NCI-H748 (cell line): ENCODE measurements around the gene LYRM4.

Source experiments
- DNase-seq: peaks from one replicate; lab custom pipeline; 2025; ENCODE audit not compliant: unreplicated experiment; lab: John Stamatoyannopoulos, UW

The LYRM4 gene

DNA sequence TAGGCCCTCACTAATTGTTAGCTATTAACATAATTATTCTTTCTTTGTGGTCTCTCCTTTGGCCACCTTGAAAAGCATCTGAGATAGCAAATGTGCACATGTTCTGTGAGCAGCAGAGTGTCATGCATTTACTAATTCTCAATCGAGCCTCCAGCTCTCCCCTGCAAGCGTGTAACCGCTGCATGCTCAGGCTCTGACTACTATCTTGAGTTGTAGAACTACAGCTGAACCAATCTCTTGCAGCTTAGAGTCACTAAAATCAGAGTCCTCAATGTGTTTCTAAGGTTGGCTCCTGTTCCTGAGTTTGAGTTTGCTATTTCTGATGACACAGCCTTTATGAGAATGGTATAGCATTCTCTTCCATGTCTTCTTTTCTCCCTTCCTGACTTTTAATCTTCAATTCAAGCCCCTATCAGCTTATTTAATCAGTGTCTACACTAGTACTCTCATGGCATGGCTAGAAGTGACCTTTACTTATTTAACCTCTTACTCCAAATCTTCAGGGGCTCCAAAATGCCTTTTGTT lies 110.1 kb downstream of the LYRM4 start:
- no peak for DNase-seq

DNA sequence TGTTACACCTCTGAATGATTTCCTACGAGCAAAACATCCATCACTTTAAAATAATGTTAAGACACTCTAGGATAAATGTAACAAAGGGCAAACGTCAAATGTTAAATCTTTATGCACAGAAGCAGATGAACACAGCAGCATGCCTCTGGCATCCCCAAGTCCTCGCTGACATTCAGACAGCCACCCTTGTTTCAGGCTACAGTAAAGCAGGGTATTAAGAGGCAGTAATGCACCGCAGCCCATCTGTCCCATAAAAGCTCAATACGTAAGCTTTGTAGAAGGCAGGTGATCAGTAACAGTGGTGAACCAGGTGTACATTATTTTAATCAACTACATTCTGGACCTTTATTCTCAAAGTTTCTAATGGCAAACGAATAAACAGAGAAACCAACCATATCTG lies 110.9 kb downstream of the LYRM4 start:
- no peak for DNase-seq

- no peak for DNase-seq
These were observed 111.5 kb downstream of the LYRM4 start for GRCh38 chr6:5149159-5149704.

DNA sequence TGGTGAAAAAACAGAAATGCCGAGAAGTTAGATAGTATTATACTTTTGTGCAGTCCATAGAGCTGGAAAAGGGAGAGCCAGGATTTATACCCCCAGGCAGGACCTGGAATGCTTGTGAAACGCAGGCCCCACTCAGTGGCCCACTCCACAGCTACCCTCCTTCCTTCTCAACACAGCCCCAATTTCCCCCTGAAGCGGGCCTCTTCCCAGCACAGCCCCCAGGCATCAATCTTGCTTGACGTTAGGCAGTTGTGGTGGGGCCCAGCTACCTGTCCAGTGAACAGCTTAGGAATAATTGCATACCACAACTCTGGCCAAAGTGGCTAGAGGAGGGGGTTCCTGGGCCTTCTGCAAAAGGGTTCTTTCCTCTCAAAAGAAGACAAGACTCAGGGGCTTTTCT lies 114.4 kb downstream of the LYRM4 start:
- DNase-seq = no peak

DNA sequence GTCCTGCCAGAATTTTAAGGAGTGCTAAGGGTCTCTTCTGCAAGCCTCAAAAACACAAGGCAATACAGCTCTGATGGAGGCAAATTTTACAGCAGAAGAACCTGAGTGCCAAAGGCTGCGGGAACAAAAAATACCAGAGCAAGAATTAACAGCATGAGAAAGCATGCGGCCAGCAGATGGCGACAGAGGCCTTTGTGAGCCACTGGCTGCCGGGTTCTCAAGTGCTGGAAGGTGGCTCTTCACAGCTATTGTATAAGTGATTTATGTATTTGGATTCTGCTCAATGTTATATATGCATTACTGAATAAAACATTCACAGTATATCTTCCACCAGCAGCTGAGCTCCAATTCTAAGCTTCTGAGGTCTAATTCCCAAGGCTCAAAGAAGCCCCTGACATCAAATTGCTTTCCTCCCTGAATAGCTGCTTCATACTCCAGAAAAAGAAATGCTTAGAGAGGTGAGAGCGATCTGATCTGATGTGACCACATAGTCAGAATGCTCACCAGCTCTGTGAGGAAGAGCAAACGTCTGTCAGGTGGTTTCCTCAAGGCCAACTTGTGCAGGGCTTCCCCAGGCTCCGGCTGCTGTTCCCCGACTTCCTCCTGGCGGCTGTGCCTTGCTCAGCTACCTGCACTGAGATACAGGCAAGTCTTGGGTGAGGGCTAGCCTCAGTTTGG lies 117.0 kb downstream of the LYRM4 start:
- peak; percentile 84 for DNase-seq

GRCh38 chr6:5142915-5143314 lies 117.8 kb downstream of the LYRM4 start:
- no peak for DNase-seq

GRCh38 chr6:5142131-5142530 lies 118.6 kb downstream of the LYRM4 start:
- no peak for DNase-seq

GRCh38 chr6:5141046-5141445 lies 119.7 kb downstream of the LYRM4 start:
- DNase-seq = no peak

DNA sequence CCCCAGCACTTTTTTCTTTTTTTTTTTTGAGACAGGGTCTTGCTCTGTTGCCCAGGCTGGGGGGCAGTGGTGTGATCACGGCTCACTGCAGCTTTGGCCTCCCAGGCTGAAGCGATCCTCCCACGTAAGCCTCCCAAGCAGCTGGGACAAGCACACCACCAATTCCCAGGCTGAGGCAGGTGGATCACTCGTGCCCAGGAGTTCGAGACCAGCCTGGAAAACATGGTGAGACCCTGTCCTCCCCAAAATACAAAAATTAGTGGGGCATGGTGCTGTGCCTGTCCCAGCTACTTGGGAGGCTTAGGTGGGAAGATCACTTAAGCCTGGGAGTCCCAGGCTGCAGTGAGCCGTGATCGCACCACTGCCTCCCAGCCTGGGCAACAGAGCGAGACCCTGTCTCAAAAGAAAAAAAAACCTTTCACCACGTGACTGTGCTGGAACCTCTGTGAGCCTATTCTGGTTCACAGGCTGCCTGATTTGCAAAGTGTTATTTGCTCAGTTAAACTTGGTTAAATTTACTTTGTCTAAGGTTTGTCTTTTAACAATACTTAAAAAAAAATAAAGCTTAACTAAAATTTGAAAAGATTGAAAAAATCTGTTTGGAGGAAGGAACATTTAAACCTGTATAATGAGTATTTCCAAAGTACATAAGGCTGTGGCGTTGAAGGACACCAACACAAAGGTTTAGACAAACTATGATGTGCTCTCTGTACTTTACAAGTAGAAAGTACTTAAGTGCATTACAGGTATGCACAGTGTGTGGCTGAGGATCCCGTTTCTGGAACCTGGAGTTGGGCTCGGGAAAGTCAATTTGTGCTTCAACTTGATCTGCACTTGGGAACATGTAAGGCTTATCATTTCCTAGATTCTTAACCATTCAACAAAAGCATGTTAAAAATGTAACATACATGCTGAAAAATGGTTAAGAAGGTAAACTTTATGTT lies 120.7 kb downstream of the LYRM4 start:
- no peak for DNase-seq

DNA sequence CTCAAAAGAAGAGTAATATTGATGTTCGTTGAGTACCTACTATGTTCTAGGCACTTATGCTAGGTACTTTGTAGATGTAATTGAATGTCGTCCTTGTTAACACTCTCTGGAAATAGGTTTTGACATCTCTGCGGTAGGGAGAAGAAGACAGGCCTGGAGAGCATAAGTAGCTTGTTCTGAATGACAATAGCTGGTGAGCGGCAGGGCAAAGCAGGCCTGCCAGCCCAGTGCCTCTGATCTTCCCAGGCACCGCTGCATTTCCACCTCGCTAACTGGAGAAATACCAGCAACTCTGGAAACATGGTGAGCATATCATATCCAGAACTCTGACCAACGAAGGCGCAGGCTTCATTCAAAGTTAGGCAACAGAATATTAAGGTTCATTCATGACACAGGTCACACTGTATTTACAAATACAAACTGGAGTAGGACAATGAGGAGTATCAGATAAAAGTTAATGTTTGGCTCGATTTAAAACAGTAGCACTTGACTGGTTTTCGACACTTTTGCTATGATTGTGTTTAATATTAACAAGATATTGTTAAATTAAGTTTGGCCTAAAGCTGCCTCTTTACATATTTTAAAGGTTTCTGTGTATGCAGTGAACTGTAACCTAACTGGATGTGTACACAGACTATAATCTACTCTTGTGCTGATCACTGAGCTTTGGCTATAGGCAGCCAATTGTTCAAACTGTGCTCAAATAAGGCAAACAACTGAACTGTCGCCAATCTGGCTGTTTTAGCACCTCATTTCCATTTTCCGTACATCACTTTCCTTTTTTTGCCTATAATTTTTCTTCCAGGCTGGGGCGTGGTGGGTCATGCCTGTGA lies 121.5 kb downstream of the LYRM4 start:
- no peak for DNase-seq

GRCh38 chr6:5136851-5137250 lies 123.9 kb downstream of the LYRM4 start:
- no peak for DNase-seq

- peak; percentile 72 for DNase-seq
These were observed 124.9 kb downstream of the LYRM4 start for GRCh38 chr6:5135788-5136376.

GRCh38 chr6:5133943-5134342 lies 126.8 kb downstream of the LYRM4 start:
- DNase-seq = no peak

- no peak for DNase-seq
These were observed 128.0 kb downstream of the LYRM4 start for GRCh38 chr6:5132731-5133130.

DNA sequence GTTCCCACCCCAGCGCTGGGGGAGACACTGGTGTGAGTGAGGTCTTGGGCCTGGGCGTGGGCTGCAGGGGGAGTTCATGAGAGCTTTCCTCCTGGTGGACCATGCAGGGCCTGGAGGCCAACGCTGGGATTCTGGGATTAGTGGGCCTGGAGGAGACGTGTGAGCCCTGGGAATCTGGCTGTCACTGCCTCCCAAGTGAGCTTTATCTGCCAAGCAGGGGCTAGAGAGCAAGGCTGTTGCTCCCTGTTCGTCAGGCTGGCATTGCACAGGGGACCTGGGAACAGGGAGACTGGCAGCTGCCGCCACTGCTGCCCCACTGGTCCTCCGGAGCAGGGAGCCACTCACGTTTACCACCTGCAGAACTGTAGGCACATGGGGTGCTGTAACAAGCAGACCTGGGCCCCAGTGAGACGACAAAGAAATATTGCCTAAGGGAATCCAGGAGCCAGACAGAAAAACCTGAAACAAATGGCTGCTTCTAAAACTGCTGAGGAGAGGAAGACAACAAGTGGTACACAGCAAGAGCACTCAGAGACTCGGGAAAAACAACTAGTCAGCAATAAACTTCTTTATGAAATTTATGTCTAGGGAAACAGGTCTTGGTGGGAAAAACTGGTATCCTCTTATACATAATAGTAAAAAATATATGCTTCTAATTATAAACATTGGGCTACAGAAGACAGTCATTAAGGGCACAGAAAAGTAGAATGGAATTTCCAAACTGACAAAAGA lies 130.4 kb downstream of the LYRM4 start:
- no peak for DNase-seq

- no peak for DNase-seq
These were observed 132.4 kb downstream of the LYRM4 start for GRCh38 chr6:5128351-5128750.

DNA sequence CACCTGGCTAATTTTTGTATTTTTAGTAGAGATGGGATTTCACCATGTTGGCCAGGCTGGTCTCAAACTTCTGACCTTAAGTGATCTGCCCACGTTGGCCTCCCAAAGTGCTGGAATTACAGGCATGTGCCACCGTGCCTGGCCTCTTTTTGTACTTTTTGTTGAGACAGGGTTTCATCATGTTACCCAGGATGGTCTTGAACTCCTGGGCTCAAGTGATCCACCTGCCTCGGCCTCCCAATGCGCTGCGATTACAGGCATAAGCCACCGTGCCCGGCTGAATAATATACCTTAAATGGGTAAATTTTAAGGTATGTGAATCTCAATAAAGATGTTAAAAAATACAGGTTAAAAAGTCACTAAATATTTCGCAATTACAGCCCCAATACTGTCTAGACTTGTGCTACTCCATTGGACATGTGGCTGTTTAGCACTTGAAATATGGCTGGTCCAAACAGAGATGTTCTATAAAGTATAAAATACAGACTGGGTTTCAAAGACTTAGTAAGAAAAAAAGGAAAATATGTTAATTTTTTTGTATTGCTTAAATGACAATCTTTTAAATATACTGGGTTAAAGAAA lies 133.6 kb downstream of the LYRM4 start:
- DNase-seq = no peak

- DNase-seq = no peak
These were observed 134.5 kb downstream of the LYRM4 start for GRCh38 chr6:5126214-5126613.

DNA sequence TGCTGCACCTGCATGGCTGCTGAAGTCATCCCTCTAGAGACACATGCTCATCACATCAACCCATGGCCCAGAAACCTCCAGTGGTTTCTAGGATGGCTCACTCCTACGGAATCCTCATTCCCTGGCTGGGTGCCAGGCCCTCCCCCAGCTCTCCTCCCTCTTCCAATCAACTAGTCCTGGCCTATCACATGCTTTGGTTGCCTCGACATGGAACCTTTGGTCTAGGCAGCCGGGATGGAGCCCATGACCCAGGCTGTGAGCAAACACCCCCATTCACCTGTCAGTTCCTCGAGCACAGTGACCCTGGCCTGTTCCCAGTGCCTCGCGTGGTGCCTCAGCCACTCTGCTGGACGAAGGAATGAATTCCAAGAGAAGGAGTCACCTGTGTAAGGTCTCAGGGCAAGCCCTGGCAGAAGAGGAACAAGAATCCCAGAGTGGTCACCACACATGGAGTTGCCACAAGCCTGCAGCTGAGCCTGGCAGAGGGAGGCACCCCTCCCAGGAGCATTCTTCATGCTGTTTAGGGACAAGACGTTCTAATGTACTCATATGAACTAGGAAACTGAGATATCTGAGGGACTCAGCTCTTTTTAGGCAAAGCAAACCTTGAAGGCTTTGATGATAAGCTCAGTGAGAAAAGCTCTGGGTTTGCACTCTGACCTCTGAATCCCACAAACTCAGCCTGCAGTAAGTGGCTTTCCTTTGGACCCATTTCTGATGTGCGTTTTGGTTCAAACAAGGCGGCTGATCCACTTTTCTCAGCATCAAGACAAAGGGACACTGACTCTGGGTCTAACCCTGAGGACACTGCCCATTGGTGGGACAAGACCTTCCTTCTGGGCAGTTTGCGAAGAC lies 135.4 kb downstream of the LYRM4 start:
- no peak for DNase-seq
